ENCODE data around the gene DIS3L2. TPM values are rescaled to one million over a fixed set of nuclear protein-coding genes. Genes with fewer than 3 reads are reported as not detected.
"Not testable (repeated sequence)": the region's sequence is repeated elsewhere in the genome, so short reads cannot be mapped to it uniquely, and the experiment has no call there.

DIS3L2 gene
- total RNA-seq, 4 donors from 2014 or later: 13.3 to 31.0 (median 23.6) TPM

DNA sequence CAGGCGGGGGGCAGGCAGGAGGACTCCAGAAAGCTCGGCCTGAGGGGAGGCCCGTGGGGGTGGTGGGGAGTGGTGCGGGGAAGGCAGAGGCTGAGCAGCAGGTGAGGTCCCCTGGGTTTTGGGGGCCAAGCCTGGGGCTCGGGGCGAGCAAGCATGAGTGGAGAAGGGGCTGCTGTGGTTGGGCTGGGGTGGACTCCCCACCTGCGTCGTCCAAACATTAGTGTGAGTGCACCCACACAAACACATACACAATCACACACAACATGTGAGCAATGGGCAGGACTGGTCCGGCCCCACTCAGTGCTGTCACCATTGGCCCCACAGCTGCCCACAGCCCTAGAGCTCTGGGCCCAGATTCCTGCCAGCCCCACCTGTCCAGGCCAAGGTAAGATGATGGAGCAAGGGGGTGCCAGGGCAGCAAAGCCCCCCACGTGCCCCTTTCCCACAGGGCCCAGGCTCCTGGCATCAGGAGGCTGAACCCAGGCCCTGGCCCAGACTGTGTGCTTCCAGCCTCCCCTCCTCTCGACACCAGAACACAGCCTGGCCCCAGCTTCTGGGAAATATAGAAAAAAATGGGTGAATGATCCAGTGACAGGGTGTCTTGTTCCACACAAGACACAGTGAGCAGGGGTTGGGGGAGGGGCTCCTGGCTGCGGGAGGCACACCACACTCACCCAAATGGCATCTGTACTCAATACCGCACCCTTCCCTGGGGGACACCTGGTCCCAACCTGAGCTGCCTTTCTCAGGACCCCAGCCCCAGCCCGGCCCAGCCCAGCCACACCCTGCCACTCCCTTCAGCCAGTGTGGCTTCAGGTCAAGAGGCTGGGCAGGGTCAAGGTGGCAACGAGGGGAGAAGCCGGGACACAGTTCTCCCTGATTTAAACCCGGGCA lies 416.6 kb downstream of the DIS3L2 start:
- ATAC-seq: no peak
- TF ChIP-seq, protein P1, sequence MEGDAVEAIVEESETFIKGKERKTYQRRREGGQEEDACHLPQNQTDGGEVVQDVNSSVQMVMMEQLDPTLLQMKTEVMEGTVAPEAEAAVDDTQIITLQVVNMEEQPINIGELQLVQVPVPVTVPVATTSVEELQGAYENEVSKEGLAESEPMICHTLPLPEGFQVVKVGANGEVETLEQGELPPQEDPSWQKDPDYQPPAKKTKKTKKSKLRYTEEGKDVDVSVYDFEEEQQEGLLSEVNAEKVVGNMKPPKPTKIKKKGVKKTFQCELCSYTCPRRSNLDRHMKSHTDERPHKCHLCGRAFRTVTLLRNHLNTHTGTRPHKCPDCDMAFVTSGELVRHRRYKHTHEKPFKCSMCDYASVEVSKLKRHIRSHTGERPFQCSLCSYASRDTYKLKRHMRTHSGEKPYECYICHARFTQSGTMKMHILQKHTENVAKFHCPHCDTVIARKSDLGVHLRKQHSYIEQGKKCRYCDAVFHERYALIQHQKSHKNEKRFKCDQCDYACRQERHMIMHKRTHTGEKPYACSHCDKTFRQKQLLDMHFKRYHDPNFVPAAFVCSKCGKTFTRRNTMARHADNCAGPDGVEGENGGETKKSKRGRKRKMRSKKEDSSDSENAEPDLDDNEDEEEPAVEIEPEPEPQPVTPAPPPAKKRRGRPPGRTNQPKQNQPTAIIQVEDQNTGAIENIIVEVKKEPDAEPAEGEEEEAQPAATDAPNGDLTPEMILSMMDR (IDR thresholded peaks at IDR 0.05): no peak
- Histone ChIP-seq H3K9me3 (no peaks in the 10 kb centered on the region), H3K27ac (no peak overlapping the region), H3K36me3 (no peaks in the 10 kb centered on the region), H3K4me1 (no peaks in the 10 kb centered on the region), H3K4me3 (no peak overlapping the region), H3K27me3 (peaks cover 58% of the 10 kb centered on the region)
- 85% methylated on average over 6 of the region's 17 CpGs; no CpG with 5 or more reads in 1 of the 2 donors for WGBS, 2 donors (ENCODE audit: low coverage in 1 of 2)

DNA sequence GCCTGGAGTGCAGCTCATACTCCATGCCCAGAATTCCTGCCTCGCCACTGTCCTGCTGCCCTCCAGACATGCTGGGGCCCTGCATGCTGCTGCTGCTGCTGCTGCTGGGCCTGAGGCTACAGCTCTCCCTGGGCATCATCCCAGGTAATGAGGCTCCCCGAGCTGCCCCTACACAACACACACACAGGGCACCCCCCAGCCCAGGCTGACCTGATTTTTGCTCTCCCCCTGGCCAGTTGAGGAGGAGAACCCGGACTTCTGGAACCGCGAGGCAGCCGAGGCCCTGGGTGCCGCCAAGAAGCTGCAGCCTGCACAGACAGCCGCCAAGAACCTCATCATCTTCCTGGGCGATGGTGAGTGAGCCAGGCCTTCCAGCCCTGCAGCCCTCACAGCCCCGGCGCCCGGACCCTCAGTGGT lies 417.2 kb downstream of the DIS3L2 start, which contains the start of gene ALPP:
TSS of gene ALPP (plus strand) at position 17 of the 417 bp plus-strand sequence. CDS start at position 69, 52 bp downstream.
- not testable (repeated sequence) for H3K27ac ChIP-seq, H3K36me3 ChIP-seq, ATAC-seq, H3K4me3 ChIP-seq, H3K4me1 ChIP-seq, H3K9me3 ChIP-seq
- H3K27me3 ChIP-seq: peaks cover 64% of the 10 kb centered on the region
- 100% methylated on average over 1 of the region's 12 CpGs; no CpG with 5 or more reads in 1 of the 2 donors for WGBS, 2 donors (ENCODE audit: low coverage in 1 of 2)

DNA sequence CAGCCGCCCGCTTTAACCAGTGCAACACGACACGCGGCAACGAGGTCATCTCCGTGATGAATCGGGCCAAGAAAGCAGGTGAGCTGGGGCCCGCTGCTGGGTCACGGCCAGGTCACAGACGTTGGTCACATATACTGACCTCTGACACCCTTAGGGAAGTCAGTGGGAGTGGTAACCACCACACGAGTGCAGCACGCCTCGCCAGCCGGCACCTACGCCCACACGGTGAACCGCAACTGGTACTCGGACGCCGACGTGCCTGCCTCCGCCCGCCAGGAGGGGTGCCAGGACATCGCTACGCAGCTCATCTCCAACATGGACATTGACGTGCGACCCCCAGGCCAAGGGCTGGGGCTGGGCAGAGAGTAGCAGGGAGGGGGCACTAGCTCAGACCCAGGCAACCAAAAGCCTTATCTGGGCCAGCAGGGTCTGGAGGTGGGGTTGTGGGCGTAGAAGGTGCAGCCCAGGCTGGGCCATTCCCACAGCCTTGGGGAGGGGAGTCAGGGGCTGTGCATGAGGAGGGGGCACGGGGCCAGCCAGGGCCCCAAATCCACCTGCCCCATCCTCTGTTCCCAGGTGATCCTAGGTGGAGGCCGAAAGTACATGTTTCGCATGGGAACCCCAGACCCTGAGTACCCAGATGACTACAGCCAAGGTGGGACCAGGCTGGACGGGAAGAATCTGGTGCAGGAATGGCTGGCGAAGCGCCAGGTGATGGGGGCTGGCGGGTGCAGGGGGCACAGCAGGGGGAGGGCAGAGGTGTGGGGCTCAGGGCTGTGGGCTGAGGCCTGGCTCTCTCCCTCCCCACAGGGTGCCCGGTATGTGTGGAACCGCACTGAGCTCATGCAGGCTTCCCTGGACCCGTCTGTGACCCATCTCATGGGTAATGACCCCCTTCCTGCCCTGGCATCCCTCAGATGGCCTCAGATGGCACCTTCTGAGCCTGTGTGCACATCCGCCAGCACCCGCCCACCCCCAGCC lies 418.4 kb downstream of the DIS3L2 start:
- 80 to 87% methylated on average over 2 to 3 of the region's 41 CpGs for WGBS, 2 donors (ENCODE audit: low coverage in 1 of 2)
- not testable (repeated sequence) for H3K9me3 ChIP-seq, H3K36me3 ChIP-seq, H3K27ac ChIP-seq, H3K4me1 ChIP-seq, H3K4me3 ChIP-seq
- peak; percentile 9 for ATAC-seq
- peaks cover 75% of the 10 kb centered on the region for H3K27me3 ChIP-seq

DNA sequence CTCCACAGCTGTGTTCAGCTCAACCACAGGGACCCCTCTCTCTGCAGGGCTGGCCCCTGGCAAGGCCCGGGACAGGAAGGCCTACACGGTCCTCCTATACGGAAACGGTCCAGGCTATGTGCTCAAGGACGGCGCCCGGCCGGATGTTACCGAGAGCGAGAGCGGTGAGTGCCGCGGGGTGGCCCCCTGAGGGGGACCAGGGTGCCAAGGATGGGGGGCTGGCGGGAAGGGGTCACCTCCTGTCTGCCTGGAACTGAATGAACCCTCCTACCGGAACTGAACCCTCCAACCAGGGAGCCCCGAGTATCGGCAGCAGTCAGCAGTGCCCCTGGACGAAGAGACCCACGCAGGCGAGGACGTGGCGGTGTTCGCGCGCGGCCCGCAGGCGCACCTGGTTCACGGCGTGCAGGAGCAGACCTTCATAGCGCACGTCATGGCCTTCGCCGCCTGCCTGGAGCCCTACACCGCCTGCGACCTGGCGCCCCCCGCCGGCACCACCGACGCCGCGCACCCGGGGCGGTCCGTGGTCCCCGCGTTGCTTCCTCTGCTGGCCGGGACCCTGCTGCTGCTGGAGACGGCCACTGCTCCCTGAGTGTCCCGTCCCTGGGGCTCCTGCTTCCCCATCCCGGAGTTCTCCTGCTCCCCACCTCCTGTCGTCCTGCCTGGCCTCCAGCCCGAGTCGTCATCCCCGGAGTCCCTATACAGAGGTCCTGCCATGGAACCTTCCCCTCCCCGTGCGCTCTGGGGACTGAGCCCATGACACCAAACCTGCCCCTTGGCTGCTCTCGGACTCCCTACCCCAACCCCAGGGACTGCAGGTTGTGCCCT lies 419.9 kb downstream of the DIS3L2 start:
- H3K36me3 ChIP-seq, H3K9me3 ChIP-seq, H3K4me1 ChIP-seq, ATAC-seq, H3K27ac ChIP-seq, H3K4me3 ChIP-seq: not testable (repeated sequence)
- no CpG with 5 or more reads among the region's 59 CpGs for WGBS, 2 donors (ENCODE audit: low coverage in 1 of 2)
- H3K27me3 ChIP-seq: peaks cover 83% of the 10 kb centered on the region

DNA sequence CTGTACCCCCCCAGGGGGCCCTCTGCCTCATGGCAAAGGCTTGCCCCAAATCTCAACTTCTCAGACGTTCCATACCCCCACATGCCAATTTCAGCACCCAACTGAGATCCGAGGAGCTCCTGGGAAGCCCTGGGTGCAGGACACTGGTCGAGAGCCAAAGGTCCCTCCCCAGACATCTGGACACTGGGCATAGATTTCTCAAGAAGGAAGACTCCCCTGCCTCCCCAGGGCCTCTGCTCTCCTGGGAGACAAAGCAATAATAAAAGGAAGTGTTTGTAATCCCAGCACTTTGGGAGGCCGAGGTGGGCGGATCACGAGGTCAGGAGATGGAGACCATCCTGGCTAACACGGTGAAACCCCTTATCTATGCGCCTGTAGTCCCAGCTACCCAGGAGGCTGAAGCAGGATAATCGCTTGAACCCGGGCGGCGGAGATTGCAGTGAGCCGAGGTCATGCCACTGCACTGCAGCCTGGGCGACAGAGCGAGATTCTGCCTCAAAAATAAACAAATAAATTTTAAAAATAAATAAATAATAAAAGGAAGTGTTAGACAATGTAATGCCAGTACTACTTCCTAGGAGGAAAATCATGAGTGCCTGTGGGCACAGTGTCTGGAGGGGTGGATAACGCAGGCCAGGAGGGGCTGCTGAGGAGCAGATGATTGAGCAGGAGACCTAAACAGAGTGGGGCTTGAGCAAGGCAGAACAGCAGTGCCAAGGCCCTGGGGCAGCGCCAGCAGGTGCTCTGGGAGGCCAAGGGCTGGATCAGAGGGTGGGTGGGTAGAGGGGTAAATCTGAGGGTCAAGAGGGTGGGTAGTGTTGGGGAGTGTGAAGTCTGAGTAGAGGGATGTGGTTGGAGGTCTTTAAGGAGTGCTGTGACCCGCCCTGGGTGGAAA lies 421.1 kb downstream of the DIS3L2 start:
- Histone ChIP-seq H3K4me3 (no peak overlapping the region), H3K27ac (no peak overlapping the region), H3K4me1 (peaks cover 0 to 15% (median 0%) of the 10 kb centered on the region in 3 donors), H3K9me3 (no peaks in the 10 kb centered on the region), H3K36me3 (no peaks in the 10 kb centered on the region), H3K27me3 (peaks cover 89% of the 10 kb centered on the region)
- no peak for TF ChIP-seq EP300 (IDR thresholded peaks at IDR 0.05)
- TF ChIP-seq, protein P1 (IDR thresholded peaks at IDR 0.05): no peak
- no peak for TF ChIP-seq POLR2A (IDR thresholded peaks at IDR 0.05)
- TF ChIP-seq POLR2AphosphoS5 (IDR thresholded peaks at IDR 0.05): no peak
- WGBS, 2 donors (ENCODE audit: low coverage in 1 of 2): 35 to 59% methylated on average over 15 to 16 of the region's 18 CpGs
- no peak for ATAC-seq
